ENCODE data around the gene XAB2.

Gene XAB2

DNA sequence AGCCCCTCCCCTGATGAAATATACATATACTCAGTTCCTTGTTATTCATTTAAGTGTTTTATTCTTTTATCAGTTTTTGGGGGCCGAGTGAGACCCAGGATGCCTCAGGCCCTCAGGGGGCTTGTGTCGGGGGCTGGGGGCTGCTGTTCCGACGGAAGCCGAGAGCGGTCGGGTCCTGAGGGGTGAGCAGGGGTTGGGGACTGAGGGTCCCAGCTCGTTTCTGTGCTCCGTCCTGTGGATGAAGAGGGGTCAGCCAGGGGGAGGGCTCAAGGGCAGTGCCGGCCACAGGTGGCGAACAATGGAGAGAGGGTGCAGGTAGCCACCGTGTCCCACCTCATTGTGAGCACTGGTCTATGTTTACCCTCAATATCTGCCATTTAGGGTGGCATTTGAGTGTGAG lies 2.2 kb upstream of the XAB2 start:
- no peak for TF ChIP-seq CTCF (conservative IDR thresholded peaks at IDR 0.05; ENCODE audit: low read depth, low read length)

GRCh38 chr19:7628589-7629311 lies 595 bp downstream of the XAB2 start:
- no peak for DNase-seq (ENCODE audit: low read depth)
- TF ChIP-seq CTCF (conservative IDR thresholded peaks at IDR 0.05; ENCODE audit: low read depth, low read length): no peak

More for the DNA sequence above, 2.2 kb upstream of the XAB2 start:
- no peak for DNase-seq (ENCODE audit: low read depth)
- H3K4me3 ChIP-seq (ENCODE audit: low read length): no peak overlapping the region

GRCh38 chr19:7627166-7627565 lies 2.2 kb downstream of the XAB2 start:
- no peak for DNase-seq (ENCODE audit: low read depth)
- TF ChIP-seq CTCF (conservative IDR thresholded peaks at IDR 0.05; ENCODE audit: low read depth, low read length): no peak
- no peak overlapping the region for H3K4me3 ChIP-seq (ENCODE audit: low read length)

More at GRCh38 chr19:7628589-7629311, 595 bp downstream of the XAB2 start:
- H3K4me3 ChIP-seq (ENCODE audit: low read length): peak overlapping the region; percentile 75

- no peak overlapping the region for H3K4me3 ChIP-seq (ENCODE audit: low read length)
- no peak for TF ChIP-seq CTCF (conservative IDR thresholded peaks at IDR 0.05; ENCODE audit: low read depth, low read length)
- DNase-seq (ENCODE audit: low read depth): no peak
Observed at GRCh38 chr19:7625763-7626372, 3.5 kb downstream of the XAB2 start.

- DNase-seq (ENCODE audit: low read depth): no peak
- TF ChIP-seq CTCF (conservative IDR thresholded peaks at IDR 0.05; ENCODE audit: low read depth, low read length): no peak
Observed at GRCh38 chr19:7624810-7625209, 4.5 kb downstream of the XAB2 start.

DNA sequence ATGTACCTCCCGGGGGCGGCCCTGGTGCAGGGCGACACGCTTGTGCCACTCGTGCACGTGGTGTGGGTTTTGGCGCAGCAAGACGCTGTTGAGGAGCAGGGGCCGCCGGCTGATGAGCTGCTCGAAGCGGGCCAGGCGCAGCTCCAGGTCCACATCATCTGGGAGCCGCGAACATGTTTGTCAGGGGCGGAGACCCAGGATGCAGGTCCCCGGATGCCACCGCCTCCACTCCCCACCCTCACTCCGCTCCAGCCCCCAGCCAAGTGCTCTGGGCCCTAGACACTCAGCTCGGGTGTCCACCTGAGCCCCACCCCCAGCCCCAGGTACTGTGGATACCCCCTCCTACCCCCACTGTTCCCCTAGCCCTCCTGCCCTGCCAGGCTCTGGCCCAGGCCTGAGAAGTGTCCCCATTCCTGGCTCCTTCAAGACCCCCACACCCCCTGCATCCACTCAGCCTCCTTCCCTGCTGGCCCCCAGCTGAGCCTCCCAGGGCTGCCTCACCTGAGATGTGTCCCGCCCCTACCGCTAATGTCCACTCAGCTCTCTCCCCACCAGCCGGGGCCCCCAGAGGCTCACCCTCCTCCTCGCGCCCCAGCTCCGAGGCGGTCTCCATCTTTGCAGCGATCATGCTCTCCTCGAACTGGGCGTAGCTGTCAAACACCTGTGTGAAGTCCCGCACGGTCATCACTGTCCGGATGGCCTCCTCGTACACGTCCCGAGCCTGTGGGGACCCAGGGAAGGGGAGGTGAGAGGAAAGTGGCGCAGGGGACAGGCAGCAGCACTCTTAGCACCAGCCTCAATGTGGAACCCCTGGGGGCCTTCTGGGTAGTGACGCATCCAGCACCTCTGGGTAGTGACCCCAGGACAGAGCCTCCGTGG lies 5.4 kb downstream of the XAB2 start:
- DNase-seq (ENCODE audit: low read depth): no peak
- no peak overlapping the region for H3K4me3 ChIP-seq (ENCODE audit: low read length)
- TF ChIP-seq CTCF (conservative IDR thresholded peaks at IDR 0.05; ENCODE audit: low read depth, low read length): no peak

More at GRCh38 chr19:7624810-7625209, 4.5 kb downstream of the XAB2 start:
- H3K4me3 ChIP-seq (ENCODE audit: low read length): no peak overlapping the region
